DMS153 treated with DMSO at 0.1 percent for 48 hours (cell line): Measurements from ENCODE around the gene STXBP6.
"Not testable (repeated sequence)": the region's sequence is repeated elsewhere in the genome, so short reads cannot be mapped to it uniquely, and the experiment has no call there.

ENCODE experiments used
- DNase-seq: peaks from one replicate; lab custom pipeline; 2025; ENCODE audit not compliant: unreplicated experiment; lab: John Stamatoyannopoulos, UW

STXBP6 gene

GRCh38 chr14:24813089-24813815 lies 236.7 kb downstream of the STXBP6 start:
- no peak for DNase-seq

GRCh38 chr14:24809135-24809534 lies 240.8 kb downstream of the STXBP6 start:
- DNase-seq = no peak

DNA sequence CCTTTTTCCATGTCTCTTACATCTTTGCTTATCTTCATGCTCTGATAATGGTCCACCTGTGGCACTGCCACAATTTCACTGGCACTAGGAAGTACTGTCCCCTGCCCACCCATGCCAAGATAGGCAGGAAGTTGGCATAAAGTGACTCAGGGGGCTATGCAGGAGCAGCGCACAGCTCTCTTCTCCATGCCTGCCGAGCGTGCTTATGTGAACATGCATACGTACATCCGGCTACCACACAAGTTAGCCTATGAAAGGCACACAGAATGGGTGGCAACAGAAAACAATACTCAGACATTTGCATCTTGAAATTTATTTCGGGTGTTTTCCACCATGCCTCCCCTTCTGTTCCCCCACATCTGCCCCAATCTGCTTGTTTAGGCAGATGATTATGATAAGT lies 241.5 kb downstream of the STXBP6 start:
- no peak for DNase-seq

- peak; percentile 67 for DNase-seq
These were observed 243.8 kb downstream of the STXBP6 start for GRCh38 chr14:24806061-24806678.

DNA sequence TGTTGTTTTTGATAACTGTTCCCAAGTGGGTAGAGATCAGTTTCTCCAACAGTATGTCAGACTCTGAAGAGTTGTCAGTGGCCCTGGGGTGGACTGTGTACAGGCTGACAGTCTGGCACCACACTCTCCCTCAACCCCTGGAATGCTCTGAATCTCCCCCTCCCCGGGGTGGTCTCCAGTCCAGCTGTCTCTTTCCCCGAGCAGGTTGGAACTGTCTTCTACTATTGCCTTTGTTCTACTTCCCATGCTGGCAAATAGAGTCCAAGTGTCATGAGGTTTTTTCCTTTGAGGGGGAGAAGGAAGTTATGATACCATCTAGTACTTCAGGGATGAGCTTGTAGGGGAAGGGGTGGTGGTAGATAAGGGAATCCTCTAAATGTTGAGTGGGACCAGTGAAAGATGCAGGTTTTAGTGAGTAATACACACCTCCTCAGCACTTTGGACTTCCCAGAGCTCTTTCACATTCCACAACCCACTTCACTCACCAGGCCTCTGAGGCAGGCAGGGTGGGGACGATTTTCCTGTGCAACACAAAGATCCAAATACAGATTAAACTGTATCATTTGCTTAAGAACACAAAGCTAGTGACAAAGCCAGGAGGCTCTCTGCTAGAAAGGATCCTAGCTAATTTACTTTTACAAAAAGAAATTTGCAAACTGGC lies 245.3 kb downstream of the STXBP6 start:
- no peak for DNase-seq

GRCh38 chr14:24803933-24804494 lies 245.9 kb downstream of the STXBP6 start:
- no peak for DNase-seq

GRCh38 chr14:24803426-24803825 lies 246.5 kb downstream of the STXBP6 start:
- DNase-seq = not testable (repeated sequence)

GRCh38 chr14:24802236-24802635 lies 247.7 kb downstream of the STXBP6 start:
- no peak for DNase-seq

DNA sequence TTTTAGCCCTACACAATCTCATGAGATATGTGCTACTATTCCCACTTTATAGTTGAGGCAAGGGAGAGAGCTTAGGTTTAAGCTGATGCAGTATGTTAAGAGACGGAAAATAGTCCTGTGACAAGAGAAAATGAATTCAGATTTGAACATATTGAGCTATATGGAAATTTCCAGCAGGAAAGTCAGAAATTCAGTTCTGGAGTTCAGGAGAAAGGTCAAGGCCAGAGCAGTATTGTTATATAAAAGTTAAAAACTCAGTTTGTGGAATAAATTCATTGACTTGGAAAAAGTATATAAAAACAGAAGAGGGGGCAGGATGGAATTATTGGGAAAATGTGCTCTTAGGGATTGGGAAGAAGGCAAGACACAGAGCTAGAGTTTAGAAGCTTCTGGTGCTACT lies 248.9 kb downstream of the STXBP6 start:
- no peak for DNase-seq

GRCh38 chr14:24798911-24799462 lies 251.0 kb downstream of the STXBP6 start:
- DNase-seq = no peak

GRCh38 chr14:24795406-24795805 lies 254.5 kb downstream of the STXBP6 start:
- no peak for DNase-seq

- DNase-seq = no peak
These were observed 255.2 kb downstream of the STXBP6 start for GRCh38 chr14:24794644-24795305.

- no peak for DNase-seq
These were observed 259.8 kb downstream of the STXBP6 start for GRCh38 chr14:24790196-24790595.

GRCh38 chr14:24789378-24789884 lies 260.5 kb downstream of the STXBP6 start:
- no peak for DNase-seq

- DNase-seq = no peak
These were observed 264.2 kb downstream of the STXBP6 start for GRCh38 chr14:24785698-24786097.

GRCh38 chr14:24784981-24785380 lies 265.0 kb downstream of the STXBP6 start:
- no peak for DNase-seq

DNA sequence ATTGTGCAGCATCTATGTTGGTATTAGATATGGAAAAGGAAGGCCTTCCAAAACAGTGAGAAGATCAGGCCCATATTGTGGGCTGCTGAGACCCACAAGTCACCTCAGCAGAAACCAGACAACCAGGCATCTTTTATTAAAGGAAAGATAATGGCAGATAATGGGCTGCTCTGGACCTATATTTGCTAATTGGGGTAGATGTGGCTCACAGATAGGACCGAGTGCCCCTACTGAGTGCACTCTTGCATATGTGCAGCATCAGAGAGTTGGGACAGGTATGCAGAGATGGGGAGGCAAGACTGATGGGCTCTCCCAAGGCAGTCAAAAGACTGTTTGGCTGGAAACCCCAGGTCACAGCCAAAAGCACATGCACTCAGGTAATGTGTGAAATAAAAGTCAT lies 266.2 kb downstream of the STXBP6 start:
- DNase-seq = no peak

DNA sequence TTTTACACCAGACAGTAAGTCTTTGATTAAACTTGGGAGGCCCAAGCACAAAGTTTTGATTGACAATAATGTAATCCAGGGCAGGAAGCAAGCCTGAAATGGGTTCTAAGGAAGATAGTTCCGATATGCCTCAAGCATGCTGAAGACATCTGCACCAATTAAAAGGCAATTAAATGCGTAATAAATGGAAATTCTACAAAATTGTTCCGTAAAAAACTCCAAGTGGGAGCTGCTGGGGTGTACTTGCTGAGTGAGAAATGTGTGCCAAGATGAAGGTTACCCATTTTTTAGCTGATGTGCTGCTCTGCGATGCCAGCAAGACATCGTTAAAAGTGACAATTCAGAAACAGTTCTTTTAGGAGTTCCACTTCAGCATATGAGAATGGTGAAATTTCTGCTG lies 269.7 kb downstream of the STXBP6 start:
- no peak for DNase-seq

- no peak for DNase-seq
These were observed 272.3 kb downstream of the STXBP6 start for GRCh38 chr14:24777678-24778077.

GRCh38 chr14:24775950-24776349 lies 274.0 kb downstream of the STXBP6 start:
- DNase-seq = no peak
